Upper lobe of left lung (tissue), 6 donors: ENCODE data around the gene OR4K1. TPM values are rescaled to one million over a fixed set of nuclear protein-coding genes. Genes with fewer than 3 reads are reported as not detected.
A peak's percentile ranks its signal among the peaks of the same experiment; 100 is the strongest.

Experiments
- ATAC-seq, 2 donors: fragments of 200-7000 bp; cut with Tn5 transposase; one replicate each; pipeline ENCODE4 v1.9.1; 2022; ENCODE audit warnings: mild to moderate bottlenecking in 2 of 2, moderate library complexity in 2 of 2; ENCODE audit not compliant: low FRiP score in 2 of 2
- DNase-seq, 2 donors: peaks; one replicate each; pipeline ENCODE4 v3.0.0-alpha.2; 2019 to 2020
- H3K27ac ChIP-seq, 4 donors: fragments of 200-600 bp; sonication (generic); one replicate each; pipeline ENCODE4 v1.5.1; 2016 to 2019
- H3K27me3 ChIP-seq, 4 donors: fragments of 200-600 bp; sonication (generic); one replicate each; pipeline ENCODE4 v1.5.1; 2017 to 2019
- H3K36me3 ChIP-seq, 4 donors: fragments of 200-600 bp; sonication (generic); one replicate each; pipeline ENCODE4 v1.5.1; 2016 to 2019
- H3K4me1 ChIP-seq, 4 donors: fragments of 200-600 bp; sonication (generic); one replicate each; pipeline ENCODE4 v1.5.1; 2018 to 2019
- H3K4me3 ChIP-seq, 4 donors: fragments of 200-600 bp; sonication (generic); one replicate each; pipeline ENCODE4 v1.5.1; 2017 to 2019; ENCODE audit warnings: mild to moderate bottlenecking in 2 of 4, moderate library complexity in 1 of 4
- H3K9me3 ChIP-seq, 4 donors: fragments of 200-600 bp; sonication (generic); one replicate each; pipeline ENCODE4 v1.5.1; 2018 to 2019
- EP300 ChIP-seq, 4 donors: sonication (generic); formaldehyde crosslinking; IDR thresholded peaks; one replicate each; pipeline ENCODE4 v1.5.1; 2017; ENCODE audit warnings: antibody characterized with exemption in 4 of 4, control low read depth in 2 of 4
- POLR2A ChIP-seq, 4 donors: fragments of 450-650 bp; IDR thresholded peaks; one replicate each; pipeline ENCODE4 v1.5.1; 2016 to 2017; ENCODE audit warnings: antibody characterized with exemption in 4 of 4, mild to moderate bottlenecking in 2 of 4
- POLR2AphosphoS5 ChIP-seq, 2 donors: sonication (generic); formaldehyde crosslinking; IDR thresholded peaks; one replicate each; pipeline ENCODE4 v1.5.1; 2017; ENCODE audit warnings: antibody characterized with exemption in 2 of 2
- WGBS, 2 donors: methylation state at CpG; one replicate each; pipeline ENCODE4 v1.1.5; 2017 to 2018; 5-methylcytosine and 5-hydroxymethylcytosine counted together
- total RNA-seq, 6 donors: library from RNA; depleted of rRNA in 4 of 6; stranded (reverse); fragments of >200 nt in 4 of 6; gene quantifications; one replicate each; pipeline versions ENCODE4 v1.1.0 to v1.2.1, GENCODE V29; 2016 to 2021
- TF ChIP-seq, protein P1 (sequence below), 6 experiments: fragments of 450-650 bp in 4 of 6; fragments of 200-600 bp in 2 of 6; sonication (generic) in 2 of 6; IDR thresholded peaks; one replicate each; pipeline ENCODE4 v1.5.1; 2016 to 2019; ENCODE audit warnings: antibody characterized with exemption in 6 of 6
- donor health status: DM: no; HTN: no; CAD: no; lungs with moderate emphysema.
- donor health status: DM: no; HTN: yes; CAD: no; lungs with severe emphysema.

The OR4K1 gene
- total RNA-seq, 6 donors from 2014 or later = not detected

DNA sequence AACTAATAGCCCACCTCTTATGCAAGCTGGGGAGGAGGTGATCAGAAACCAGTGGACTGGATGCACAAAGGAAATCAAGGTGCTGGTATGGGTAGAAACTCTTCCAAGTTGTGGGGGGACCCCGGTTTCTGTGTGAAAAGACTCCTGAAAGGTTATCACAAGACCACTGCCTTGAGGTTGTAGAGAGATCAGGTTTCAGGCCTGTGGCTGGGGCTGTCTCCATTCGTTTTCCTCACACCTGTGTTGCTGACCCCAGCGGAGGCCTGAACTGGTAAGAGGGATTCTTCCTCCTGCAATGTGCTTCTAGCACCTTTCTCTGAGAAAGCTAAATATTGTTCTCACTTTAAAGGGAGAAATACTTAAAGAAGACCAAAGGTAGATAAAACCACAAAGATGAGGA, 19.6 kb upstream of the OR4K1 start:
- no peak overlapping the region for H3K27ac ChIP-seq
- TF ChIP-seq, protein P1, sequence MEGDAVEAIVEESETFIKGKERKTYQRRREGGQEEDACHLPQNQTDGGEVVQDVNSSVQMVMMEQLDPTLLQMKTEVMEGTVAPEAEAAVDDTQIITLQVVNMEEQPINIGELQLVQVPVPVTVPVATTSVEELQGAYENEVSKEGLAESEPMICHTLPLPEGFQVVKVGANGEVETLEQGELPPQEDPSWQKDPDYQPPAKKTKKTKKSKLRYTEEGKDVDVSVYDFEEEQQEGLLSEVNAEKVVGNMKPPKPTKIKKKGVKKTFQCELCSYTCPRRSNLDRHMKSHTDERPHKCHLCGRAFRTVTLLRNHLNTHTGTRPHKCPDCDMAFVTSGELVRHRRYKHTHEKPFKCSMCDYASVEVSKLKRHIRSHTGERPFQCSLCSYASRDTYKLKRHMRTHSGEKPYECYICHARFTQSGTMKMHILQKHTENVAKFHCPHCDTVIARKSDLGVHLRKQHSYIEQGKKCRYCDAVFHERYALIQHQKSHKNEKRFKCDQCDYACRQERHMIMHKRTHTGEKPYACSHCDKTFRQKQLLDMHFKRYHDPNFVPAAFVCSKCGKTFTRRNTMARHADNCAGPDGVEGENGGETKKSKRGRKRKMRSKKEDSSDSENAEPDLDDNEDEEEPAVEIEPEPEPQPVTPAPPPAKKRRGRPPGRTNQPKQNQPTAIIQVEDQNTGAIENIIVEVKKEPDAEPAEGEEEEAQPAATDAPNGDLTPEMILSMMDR (IDR thresholded peaks at IDR 0.05) = no peak
- TF ChIP-seq POLR2A (IDR thresholded peaks at IDR 0.05) = no peak
- no peak for TF ChIP-seq POLR2AphosphoS5 (IDR thresholded peaks at IDR 0.05)
- no peak for TF ChIP-seq EP300 (IDR thresholded peaks at IDR 0.05)
- H3K36me3 ChIP-seq = no peaks in the 10 kb centered on the region
- H3K27me3 ChIP-seq = no peaks in the 10 kb centered on the region
- H3K4me3 ChIP-seq = no peak overlapping the region
- no peaks in the 10 kb centered on the region for H3K9me3 ChIP-seq
- ATAC-seq (peak in 1 of 2 donors; percentile 55), DNase-seq (no peak)
- 37 to 51% methylated on average over 3 of the region's 3 CpGs for WGBS, 2 donors
- no peaks in the 10 kb centered on the region for H3K4me1 ChIP-seq

DNA sequence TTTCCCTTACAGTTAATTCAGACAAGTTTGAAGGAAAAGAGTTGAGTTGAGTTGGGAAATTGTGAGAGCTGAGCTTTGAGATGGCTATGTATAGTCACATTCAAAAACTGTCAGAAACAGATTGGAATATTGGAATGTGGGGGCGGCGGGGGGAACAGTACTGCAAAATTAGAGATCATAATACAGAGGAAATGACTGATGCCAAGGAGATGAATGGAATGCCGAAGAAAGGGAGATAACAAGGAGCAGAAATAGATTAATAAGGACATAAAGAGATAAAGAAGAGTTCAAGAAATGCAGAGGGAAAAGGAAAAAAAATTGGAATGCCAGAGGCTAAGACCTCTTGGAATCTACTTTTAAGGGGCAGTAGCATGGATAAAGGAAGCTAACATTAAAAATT, 13.5 kb upstream of the OR4K1 start:
- no peak overlapping the region for H3K4me3 ChIP-seq
- 67 to 73% methylated on average over 3 of the region's 3 CpGs for WGBS, 2 donors
- no peaks in the 10 kb centered on the region for H3K4me1 ChIP-seq
- TF ChIP-seq EP300 (IDR thresholded peaks at IDR 0.05) (no peak), POLR2A (IDR thresholded peaks at IDR 0.05) (no peak), POLR2AphosphoS5 (IDR thresholded peaks at IDR 0.05) (no peak)
- TF ChIP-seq, protein P1 (IDR thresholded peaks at IDR 0.05) = no peak
- no peaks in the 10 kb centered on the region for H3K9me3 ChIP-seq
- H3K36me3 ChIP-seq = no peaks in the 10 kb centered on the region
- H3K27me3 ChIP-seq = no peaks in the 10 kb centered on the region
- DNase-seq (no peak), ATAC-seq (no peak)
- no peak overlapping the region for H3K27ac ChIP-seq

DNA sequence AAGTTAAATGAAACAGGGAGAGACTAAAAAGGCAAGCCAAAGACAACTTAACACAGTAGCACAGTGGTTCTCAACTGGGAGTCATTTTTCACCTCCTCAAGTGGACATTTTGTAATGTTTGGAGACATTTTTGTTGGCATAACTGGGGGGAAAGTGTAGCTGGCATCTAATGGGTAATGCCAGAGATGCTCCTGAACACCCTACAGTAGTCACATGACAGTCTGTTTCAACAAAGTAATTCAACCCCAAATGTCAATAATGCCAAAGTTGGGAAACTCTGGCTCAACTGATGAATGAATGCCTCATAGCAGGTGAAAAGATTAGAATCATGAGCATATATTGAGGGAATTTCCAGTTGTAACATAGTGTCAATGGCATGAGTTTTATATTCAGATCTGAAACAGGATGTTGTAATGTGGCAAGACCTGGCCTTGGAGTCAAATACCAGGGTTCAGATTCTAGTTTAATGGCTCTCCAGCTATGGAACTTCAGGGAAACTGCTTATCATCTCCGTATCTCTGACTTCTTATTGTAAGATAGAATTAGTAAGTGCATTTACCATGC, 12.7 kb upstream of the OR4K1 start:
- Histone ChIP-seq H3K9me3 (no peaks in the 10 kb centered on the region), H3K27me3 (no peaks in the 10 kb centered on the region), H3K36me3 (no peaks in the 10 kb centered on the region), H3K27ac (no peak overlapping the region), H3K4me1 (no peaks in the 10 kb centered on the region), H3K4me3 (no peak overlapping the region)
- 70 to 71% methylated on average over 1 of the region's 1 CpG for WGBS, 2 donors
- ATAC-seq (peak; percentile 17 to 23), DNase-seq (no peak)
- no peak for TF ChIP-seq EP300 (IDR thresholded peaks at IDR 0.05)
- no peak for TF ChIP-seq POLR2AphosphoS5 (IDR thresholded peaks at IDR 0.05)
- TF ChIP-seq, protein P1 (IDR thresholded peaks at IDR 0.05) = no peak
- no peak for TF ChIP-seq POLR2A (IDR thresholded peaks at IDR 0.05)

DNA sequence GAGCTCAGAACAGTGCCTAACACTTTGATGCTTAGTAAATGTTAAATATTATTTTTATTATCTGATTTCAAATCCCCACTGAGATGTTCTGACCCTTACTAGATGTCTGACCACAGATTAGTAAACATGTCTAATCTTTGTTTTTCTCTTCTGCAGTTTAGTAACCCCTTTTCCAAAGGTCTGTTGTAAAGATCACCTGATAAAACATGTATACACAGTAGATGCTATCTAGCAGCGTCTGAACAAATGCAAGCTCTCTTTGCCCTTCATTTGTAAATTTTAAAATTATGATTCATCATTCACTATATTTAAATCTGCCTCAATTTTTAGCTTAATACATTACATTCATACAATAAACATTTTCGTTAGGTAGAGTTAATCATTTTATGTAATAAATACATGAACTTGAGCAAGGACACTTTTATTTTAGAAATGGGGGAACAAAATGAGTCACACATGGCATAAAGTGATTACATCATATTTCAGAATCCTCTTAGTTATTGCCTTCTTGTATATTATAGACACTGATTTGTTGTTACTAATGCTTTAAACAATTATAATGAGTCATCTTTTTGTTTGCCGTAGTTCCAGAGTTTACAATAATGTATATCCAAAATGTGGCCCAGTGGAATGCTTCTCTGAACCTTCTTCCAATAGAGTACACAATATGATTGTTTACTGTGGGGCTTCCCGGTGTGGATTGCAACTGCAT, 12.0 kb upstream of the OR4K1 start:
- TF ChIP-seq POLR2A (IDR thresholded peaks at IDR 0.05) = no peak
- no peak for TF ChIP-seq POLR2AphosphoS5 (IDR thresholded peaks at IDR 0.05)
- WGBS, 2 donors = 48 to 56% methylated on average over 4 of the region's 4 CpGs
- Histone ChIP-seq H3K4me1 (no peaks in the 10 kb centered on the region), H3K36me3 (no peaks in the 10 kb centered on the region), H3K27ac (no peak overlapping the region), H3K9me3 (no peaks in the 10 kb centered on the region), H3K27me3 (no peaks in the 10 kb centered on the region), H3K4me3 (no peak overlapping the region)
- ATAC-seq (no peak), DNase-seq (no peak)

DNA sequence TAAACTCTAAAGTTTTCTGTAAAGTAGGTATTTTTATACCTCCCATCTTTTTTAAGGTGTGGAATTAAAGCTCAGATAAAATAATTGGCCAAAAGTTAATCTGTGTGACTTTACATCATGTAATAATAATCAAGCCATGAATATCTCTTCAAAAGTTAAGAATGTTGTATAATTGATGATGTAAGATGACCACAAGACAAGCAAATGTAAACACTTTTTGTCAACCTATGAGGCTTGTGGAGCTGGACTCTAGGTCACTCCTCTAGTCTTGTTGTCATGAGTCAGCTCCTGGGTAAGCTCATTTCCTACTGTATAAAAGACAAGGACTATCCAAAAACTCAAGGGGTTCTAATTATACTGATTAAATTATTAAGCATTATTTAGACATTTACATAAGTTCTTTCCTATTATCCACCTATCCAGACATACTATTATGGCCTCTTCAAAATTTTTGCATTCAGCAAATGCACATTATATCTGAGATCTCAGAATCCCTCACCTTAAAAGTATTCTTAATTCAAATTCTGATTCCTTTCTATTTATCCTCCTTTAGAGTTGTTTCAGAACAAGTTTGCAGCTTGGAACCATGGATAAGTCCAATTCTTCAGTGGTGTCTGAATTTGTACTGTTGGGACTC, 10.6 kb upstream of the OR4K1 start, which contains the start of gene OR4K5:
Gene OR4K5 (plus strand): TSS at position 587 of the 637 bp plus-strand sequence. CDS start 0 bp downstream, at position 587.
- TF ChIP-seq EP300 (IDR thresholded peaks at IDR 0.05) (no peak), POLR2A (IDR thresholded peaks at IDR 0.05) (no peak), POLR2AphosphoS5 (IDR thresholded peaks at IDR 0.05) (no peak)
- TF ChIP-seq, protein P1 (IDR thresholded peaks at IDR 0.05) = no peak
- no peak for ATAC-seq

More for the DNA sequence above, 10.6 kb upstream of the OR4K1 start, which contains the start of gene OR4K5:
- no peak within 1 kb of the TSS for H3K27ac ChIP-seq
- no peaks in the 10 kb centered on the region for H3K27me3 ChIP-seq
- no peak within 1 kb of the TSS for H3K4me3 ChIP-seq
- no peak for DNase-seq
- H3K9me3 ChIP-seq = no peaks in the 10 kb centered on the region
- H3K4me1 ChIP-seq = no peaks in the 10 kb centered on the region
- H3K36me3 ChIP-seq = no peaks in the 10 kb centered on the region
